B cell (primary cell): ENCODE data around the gene GDE1.

ENCODE experiments used
- CTCF ChIP-seq: fragments of 200-600 bp; IDR thresholded peaks from one replicate; pipeline ENCODE4 v1.8.0; 2022; ENCODE audit warnings: antibody characterized with exemption, mild to moderate bottlenecking
- EZH2 ChIP-seq: IDR thresholded peaks from 2 replicates; pipeline ENCODE4 v1.6.1; 2012; ENCODE audit warnings: borderline replicate concordance, low read depth, mild to moderate bottlenecking, moderate library complexity, low read length; ENCODE audit not compliant: insufficient read depth, poor library complexity, severe bottlenecking

- TF ChIP-seq CTCF (no peak), EZH2 (no peak)
These were observed 45.7 kb upstream of the GDE1 start for GRCh38 chr16:19567560-19567959.
